ENCODE data around the gene ZNF334. TPM values are rescaled to one million over a fixed set of nuclear protein-coding genes. Genes with fewer than 3 reads are reported as not detected.

ZNF334 gene
- total RNA-seq, 1 experiment from 2014 or later: 3.8 TPM

DNA sequence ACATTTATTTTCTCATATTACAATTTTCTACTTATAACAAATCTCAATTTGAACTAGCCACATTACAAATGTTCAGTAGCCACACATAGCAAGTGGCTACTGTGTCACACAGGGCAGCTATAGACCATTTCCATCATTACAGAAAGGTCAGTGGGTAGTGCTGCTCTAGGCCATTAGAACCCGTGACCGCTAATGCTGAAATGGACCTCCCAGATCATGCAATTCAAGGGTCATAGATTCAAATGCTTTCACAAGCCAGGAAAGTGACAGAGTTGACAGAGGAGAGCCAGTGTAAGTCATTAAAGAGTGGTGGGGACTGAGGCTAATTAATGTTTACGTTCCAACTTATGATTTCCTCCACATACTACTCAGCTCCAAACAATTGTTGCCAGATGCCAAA lies 40.6 kb upstream of the ZNF334 start:
- Histone ChIP-seq H3K36me3 (ENCODE audit: low read depth) (no peaks in the 10 kb centered on the region), H3K9me2 (ENCODE audit: insufficient read depth) (no peaks in the 10 kb centered on the region), H3K4me3 (no peak overlapping the region), H3K9me3 (ENCODE audit: insufficient read depth, low read depth) (no peaks in the 10 kb centered on the region), H3K4me1 (replicated peaks; ENCODE audit: insufficient read depth) (no peaks in the 10 kb centered on the region), H3K27ac (no peak overlapping the region), H3K79me2 (ENCODE audit: low read depth) (no peaks in the 10 kb centered on the region), H2AFZ (no peak overlapping the region), H3K27me3 (ENCODE audit: insufficient read depth, low read depth) (peaks cover 15% of the 10 kb centered on the region), H4K20me1 (ENCODE audit: insufficient read depth) (no peaks in the 10 kb centered on the region), H3F3A (ENCODE audit: insufficient read depth, low read depth) (no peaks in the 10 kb centered on the region), H3K4me2 (no peak overlapping the region)
- POLR2A ChIA-PET (ENCODE audit: unreplicated experiment): no interaction called here
- intact Hi-C loops (cut with micrococcal nuclease; ENCODE audit: unreplicated experiment): no loop called here
- CTCF ChIA-PET: no interaction called here
- no peak for TF ChIP-seq EZH2 (IDR thresholded peaks at IDR 0.05; ENCODE audit: low read depth)
- TF ChIP-seq, protein P1, sequence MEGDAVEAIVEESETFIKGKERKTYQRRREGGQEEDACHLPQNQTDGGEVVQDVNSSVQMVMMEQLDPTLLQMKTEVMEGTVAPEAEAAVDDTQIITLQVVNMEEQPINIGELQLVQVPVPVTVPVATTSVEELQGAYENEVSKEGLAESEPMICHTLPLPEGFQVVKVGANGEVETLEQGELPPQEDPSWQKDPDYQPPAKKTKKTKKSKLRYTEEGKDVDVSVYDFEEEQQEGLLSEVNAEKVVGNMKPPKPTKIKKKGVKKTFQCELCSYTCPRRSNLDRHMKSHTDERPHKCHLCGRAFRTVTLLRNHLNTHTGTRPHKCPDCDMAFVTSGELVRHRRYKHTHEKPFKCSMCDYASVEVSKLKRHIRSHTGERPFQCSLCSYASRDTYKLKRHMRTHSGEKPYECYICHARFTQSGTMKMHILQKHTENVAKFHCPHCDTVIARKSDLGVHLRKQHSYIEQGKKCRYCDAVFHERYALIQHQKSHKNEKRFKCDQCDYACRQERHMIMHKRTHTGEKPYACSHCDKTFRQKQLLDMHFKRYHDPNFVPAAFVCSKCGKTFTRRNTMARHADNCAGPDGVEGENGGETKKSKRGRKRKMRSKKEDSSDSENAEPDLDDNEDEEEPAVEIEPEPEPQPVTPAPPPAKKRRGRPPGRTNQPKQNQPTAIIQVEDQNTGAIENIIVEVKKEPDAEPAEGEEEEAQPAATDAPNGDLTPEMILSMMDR (conservative IDR thresholded peaks at IDR 0.05): no peak
- no peak for DNase-seq
- no TSS peak for BruUV-seq (replicated peaks)

DNA sequence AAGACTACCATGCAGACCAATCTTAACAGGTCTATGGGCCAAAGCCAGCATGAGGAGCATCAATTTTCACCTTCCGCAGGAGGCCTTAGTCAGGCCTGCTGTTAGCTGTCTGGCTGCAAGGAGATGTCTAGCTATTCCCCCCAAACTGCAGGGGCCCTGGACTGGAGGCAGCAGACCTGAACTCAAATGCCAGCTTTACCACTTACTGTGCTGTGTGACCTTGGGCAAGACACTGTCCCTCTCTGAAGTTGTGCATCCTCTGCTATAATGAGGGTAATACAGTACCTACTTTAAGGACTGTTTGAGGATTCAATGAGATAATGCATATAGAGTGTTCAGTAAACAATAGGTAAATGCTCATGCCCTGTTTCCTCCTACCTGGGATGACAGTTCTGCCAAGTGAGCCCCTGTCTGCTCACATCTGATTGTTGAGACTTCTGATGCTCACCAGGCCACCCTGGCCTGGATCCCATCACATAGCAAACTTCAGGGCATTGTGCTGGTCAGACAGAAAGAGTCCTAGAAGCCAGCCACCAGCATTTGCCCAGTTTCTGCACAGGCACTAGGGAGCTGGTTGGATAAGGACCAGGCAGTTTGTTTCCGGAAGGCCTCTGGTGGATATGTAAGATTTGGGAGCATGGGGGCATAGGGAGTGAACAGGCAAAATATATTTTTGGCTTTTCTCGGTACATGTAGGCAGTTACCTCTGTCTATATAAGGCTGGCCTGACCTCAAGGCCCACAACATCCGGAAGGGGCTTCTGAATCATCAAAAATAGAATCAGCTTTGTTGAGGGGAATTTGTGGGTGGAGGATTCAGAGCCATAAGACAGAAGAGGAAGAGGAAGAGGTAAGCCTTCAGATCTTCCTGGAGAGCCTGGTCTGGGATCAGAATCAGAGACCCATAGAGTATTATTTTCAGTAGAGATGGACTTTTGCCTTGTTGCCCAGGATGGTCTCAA lies 39.4 kb upstream of the ZNF334 start:
- CTCF ChIA-PET: no interaction called here
- Histone ChIP-seq H3K4me3 (no peak overlapping the region), H3K27me3 (ENCODE audit: insufficient read depth, low read depth) (peaks cover 27% of the 10 kb centered on the region), H3K27ac (no peak overlapping the region), H3K9me3 (ENCODE audit: insufficient read depth, low read depth) (no peaks in the 10 kb centered on the region), H3F3A (ENCODE audit: insufficient read depth, low read depth) (no peaks in the 10 kb centered on the region), H2AFZ (no peak overlapping the region), H3K4me1 (replicated peaks; ENCODE audit: insufficient read depth) (no peaks in the 10 kb centered on the region), H3K36me3 (ENCODE audit: low read depth) (no peaks in the 10 kb centered on the region), H3K9me2 (ENCODE audit: insufficient read depth) (no peaks in the 10 kb centered on the region), H3K4me2 (no peak overlapping the region), H3K79me2 (ENCODE audit: low read depth) (no peaks in the 10 kb centered on the region), H4K20me1 (ENCODE audit: insufficient read depth) (no peaks in the 10 kb centered on the region)
- DNase-seq: no peak
- intact Hi-C loops (cut with micrococcal nuclease; ENCODE audit: unreplicated experiment): no loop called here
- TF ChIP-seq EZH2 (IDR thresholded peaks at IDR 0.05; ENCODE audit: low read depth): no peak
- TF ChIP-seq, protein P1 (conservative IDR thresholded peaks at IDR 0.05): no peak
- POLR2A ChIA-PET (ENCODE audit: unreplicated experiment): no interaction called here
- BruUV-seq (replicated peaks): no TSS peak

DNA sequence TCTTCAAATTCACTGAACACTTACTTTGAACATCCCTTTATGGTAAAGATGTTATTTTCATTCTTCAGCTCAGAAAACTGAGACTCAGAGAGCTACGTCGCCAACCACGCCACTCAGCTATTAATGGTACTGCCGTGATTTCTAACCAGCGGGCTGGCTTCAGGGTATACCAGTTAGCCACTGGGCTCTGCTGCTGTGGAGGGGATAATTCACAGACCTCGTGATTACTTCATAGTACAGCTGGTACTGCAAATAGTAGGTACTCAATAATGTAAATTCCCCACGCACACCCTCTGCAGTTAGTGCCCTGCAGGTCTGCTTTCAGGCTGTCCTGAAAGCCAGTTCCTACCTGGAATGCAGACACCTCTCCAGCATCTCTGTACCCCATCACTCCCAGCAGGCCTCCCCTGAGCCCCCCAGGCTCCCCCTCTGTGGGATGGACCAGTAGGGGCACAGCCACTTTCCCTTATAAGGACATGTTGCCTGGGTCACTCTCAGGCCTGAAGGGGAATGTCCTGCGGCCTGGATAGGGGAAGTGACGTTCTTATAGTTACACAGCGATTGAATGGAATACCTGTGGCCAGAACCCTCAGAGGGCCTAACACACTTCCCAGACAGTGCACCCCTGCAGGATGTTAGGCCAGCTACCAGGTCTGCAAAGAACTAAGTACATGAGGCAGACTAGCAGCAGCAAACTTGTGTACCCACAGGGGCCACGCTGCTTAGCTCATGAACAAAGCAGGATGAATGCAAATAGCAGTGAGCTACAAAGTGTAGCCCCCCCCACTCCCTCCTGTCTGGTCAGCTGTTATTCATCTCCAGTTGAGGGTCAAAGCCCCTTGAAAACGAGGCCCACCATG lies 38.4 kb upstream of the ZNF334 start:
- intact Hi-C loops (cut with micrococcal nuclease; ENCODE audit: unreplicated experiment): no loop called here
- H3K9me2 ChIP-seq (ENCODE audit: insufficient read depth): no peaks in the 10 kb centered on the region
- H3F3A ChIP-seq (ENCODE audit: insufficient read depth, low read depth): no peaks in the 10 kb centered on the region
- no peak overlapping the region for H3K4me3 ChIP-seq
- no TSS peak for BruUV-seq (replicated peaks)
- no peaks in the 10 kb centered on the region for H3K4me1 ChIP-seq (replicated peaks; ENCODE audit: insufficient read depth)
- peaks cover 36% of the 10 kb centered on the region for H3K27me3 ChIP-seq (ENCODE audit: insufficient read depth, low read depth)
- no peaks in the 10 kb centered on the region for H3K36me3 ChIP-seq (ENCODE audit: low read depth)
- no peak overlapping the region for H3K4me2 ChIP-seq
- H2AFZ ChIP-seq: no peak overlapping the region
- TF ChIP-seq, protein P1 (conservative IDR thresholded peaks at IDR 0.05): no peak
- TF ChIP-seq EZH2 (IDR thresholded peaks at IDR 0.05; ENCODE audit: low read depth): no peak
- ChIA-PET CTCF (no interaction called here), POLR2A (ENCODE audit: unreplicated experiment) (interaction anchor here (0.6 kb wide), 1 partner anchor 349 kb away, joined by 7 read pairs; no protein-coding TSS in a partner anchor)
- H4K20me1 ChIP-seq (ENCODE audit: insufficient read depth): no peaks in the 10 kb centered on the region
- H3K9me3 ChIP-seq (ENCODE audit: insufficient read depth, low read depth): no peaks in the 10 kb centered on the region
- DNase-seq: no peak
- H3K27ac ChIP-seq: no peak overlapping the region
- H3K79me2 ChIP-seq (ENCODE audit: low read depth): no peaks in the 10 kb centered on the region

Data from PC-9 (cell line).